ENCODE results near the gene SAE1. TPM values are rescaled to one million over a fixed set of nuclear protein-coding genes. Genes with fewer than 3 reads are reported as not detected.

Gene SAE1
- total and polyA plus RNA-seq, 2 experiments from 2014 or later = 143 to 177 TPM

GRCh38 chr19:47232422-47233211 is 102.0 kb downstream of the SAE1 start:
- H3K9me3 ChIP-seq (ENCODE audit: low read depth) = no peaks in the 10 kb centered on the region
- no peak for TF ChIP-seq EZH2phosphoT487 (IDR thresholded peaks at IDR 0.05; ENCODE audit: insufficient read depth, low read depth)
- TF ChIP-seq EZH2 (IDR thresholded peaks at IDR 0.05; ENCODE audit: insufficient read depth, poor library complexity, severe bottlenecking) = no peak
- H3K4me3 ChIP-seq = peak overlapping the region; percentile 76
- H3K4me2 ChIP-seq (ENCODE audit: unreplicated experiment) = peak overlapping the region; percentile 74
- no peaks in the 10 kb centered on the region for H3K9me2 ChIP-seq (ENCODE audit: insufficient read depth)
- H4K20me1 ChIP-seq (ENCODE audit: insufficient read depth) = no peaks in the 10 kb centered on the region
- 13% methylated on average over 16 of the region's 16 CpGs for WGBS, 2 experiments (ENCODE audit: low coverage in 1 of 2, low lambda C conversion rate in 2 of 2, missing lambda C conversion rate in 2 of 2)
- peak overlapping the region; percentile 89 for H3K27ac ChIP-seq
- in situ Hi-C loops (cut with MboI) = no loop called here
- DNase-seq = peak; percentile 88
- no peaks in the 10 kb centered on the region for H3K27me3 ChIP-seq (replicated peaks; ENCODE audit: insufficient read depth)
- peaks cover 27% of the 10 kb centered on the region for H3K79me2 ChIP-seq (ENCODE audit: insufficient read depth)
- 0 out of 2 replicates have a peak, but pooled peaks cover 10% of the 10 kb centered on the region for H3K4me1 ChIP-seq (ENCODE audit: insufficient read depth)
- peak overlapping the region; percentile 85 for H3K9ac ChIP-seq
- peak overlapping the region; percentile 79 for H2AFZ ChIP-seq
- H3K36me3 ChIP-seq (ENCODE audit: low read depth) = no peaks in the 10 kb centered on the region
- H3F3A ChIP-seq (ENCODE audit: insufficient read depth) = peaks cover 28% of the 10 kb centered on the region

DNA sequence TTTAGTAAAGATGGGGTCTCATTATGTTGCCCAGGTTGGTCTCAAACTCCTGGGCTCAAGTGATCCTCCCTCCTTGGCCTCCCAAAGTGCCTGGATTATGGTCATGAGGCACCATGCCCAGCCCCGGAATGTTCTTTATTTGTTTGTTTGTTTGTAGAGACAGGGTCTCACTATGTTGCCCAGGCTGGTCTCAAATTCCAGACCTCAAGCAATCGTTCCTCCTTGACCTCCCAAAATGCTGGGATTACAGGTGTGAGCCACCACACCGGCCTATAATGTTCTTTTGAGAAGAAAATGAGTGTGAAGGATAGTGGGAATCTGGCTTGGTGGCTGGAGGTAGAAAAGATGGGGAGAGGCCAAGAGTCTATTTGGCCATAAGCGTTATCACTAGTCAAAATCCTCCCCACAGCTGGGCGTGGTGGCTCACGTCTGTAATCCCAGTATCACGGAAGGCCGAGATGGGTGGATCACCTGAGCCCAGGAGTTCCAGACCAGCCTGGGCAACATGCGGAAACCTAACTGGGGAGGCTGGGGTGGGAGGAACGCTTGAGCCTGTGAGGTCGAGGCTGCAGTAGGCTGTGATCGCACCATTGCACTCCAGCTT is 105.5 kb downstream of the SAE1 start:
- Histone ChIP-seq H3K27ac (no peak overlapping the region), H3K9me2 (ENCODE audit: insufficient read depth) (no peaks in the 10 kb centered on the region), H3K79me2 (ENCODE audit: insufficient read depth) (no peaks in the 10 kb centered on the region), H4K20me1 (ENCODE audit: insufficient read depth) (no peaks in the 10 kb centered on the region), H2AFZ (no peak overlapping the region), H3K4me2 (ENCODE audit: unreplicated experiment) (no peak overlapping the region), H3K27me3 (replicated peaks; ENCODE audit: insufficient read depth) (no peaks in the 10 kb centered on the region), H3K9ac (no peak overlapping the region), H3K9me3 (ENCODE audit: low read depth) (no peaks in the 10 kb centered on the region), H3K4me3 (no peak overlapping the region), H3F3A (ENCODE audit: insufficient read depth) (peaks cover 24% of the 10 kb centered on the region), H3K4me1 (ENCODE audit: insufficient read depth) (peaks cover 14% of the 10 kb centered on the region; the same call in 1 of the 2 replicates), H3K36me3 (ENCODE audit: low read depth) (no peaks in the 10 kb centered on the region)
- WGBS, 2 experiments (ENCODE audit: low coverage in 1 of 2, low lambda C conversion rate in 2 of 2, missing lambda C conversion rate in 2 of 2) = 88% methylated on average over 12 of the region's 12 CpGs
- in situ Hi-C loops (cut with MboI) = no loop called here
- DNase-seq = no peak
- TF ChIP-seq EZH2 (IDR thresholded peaks at IDR 0.05; ENCODE audit: insufficient read depth, poor library complexity, severe bottlenecking) = no peak
- TF ChIP-seq EZH2phosphoT487 (IDR thresholded peaks at IDR 0.05; ENCODE audit: insufficient read depth, low read depth) = no peak

GRCh38 chr19:47239152-47239551 is 108.5 kb downstream of the SAE1 start:
- no peaks in the 10 kb centered on the region for H3K9me3 ChIP-seq (ENCODE audit: low read depth)
- peak overlapping the region; percentile 47; the same call in 1 of the 2 replicates for H2AFZ ChIP-seq
- no peak overlapping the region for H3K27ac ChIP-seq
- in situ Hi-C loops (cut with MboI) = no loop called here
- peak; percentile 29 for DNase-seq
- H3K9me2 ChIP-seq (ENCODE audit: insufficient read depth) = no peaks in the 10 kb centered on the region
- no peaks in the 10 kb centered on the region for H3K79me2 ChIP-seq (ENCODE audit: insufficient read depth)
- 30 to 37% methylated on average over 11 to 12 of the region's 16 CpGs for WGBS, 2 experiments (ENCODE audit: low coverage in 1 of 2, low lambda C conversion rate in 2 of 2, missing lambda C conversion rate in 2 of 2)
- no peak overlapping the region for H3K9ac ChIP-seq
- H3K36me3 ChIP-seq (ENCODE audit: low read depth) = no peaks in the 10 kb centered on the region
- H4K20me1 ChIP-seq (ENCODE audit: insufficient read depth) = no peaks in the 10 kb centered on the region
- H3K27me3 ChIP-seq (replicated peaks; ENCODE audit: insufficient read depth) = no peaks in the 10 kb centered on the region
- H3K4me3 ChIP-seq = peak overlapping the region; percentile 51; the same call in 1 of the 2 replicates
- TF ChIP-seq EZH2 (IDR thresholded peaks at IDR 0.05; ENCODE audit: insufficient read depth, poor library complexity, severe bottlenecking) (no peak), EZH2phosphoT487 (IDR thresholded peaks at IDR 0.05; ENCODE audit: insufficient read depth, low read depth) (no peak)
- peak overlapping the region; percentile 18 for H3K4me2 ChIP-seq (ENCODE audit: unreplicated experiment)
- peaks cover 14% of the 10 kb centered on the region for H3K4me1 ChIP-seq (ENCODE audit: insufficient read depth)
- H3F3A ChIP-seq (ENCODE audit: insufficient read depth) = peaks cover 23% of the 10 kb centered on the region

DNA sequence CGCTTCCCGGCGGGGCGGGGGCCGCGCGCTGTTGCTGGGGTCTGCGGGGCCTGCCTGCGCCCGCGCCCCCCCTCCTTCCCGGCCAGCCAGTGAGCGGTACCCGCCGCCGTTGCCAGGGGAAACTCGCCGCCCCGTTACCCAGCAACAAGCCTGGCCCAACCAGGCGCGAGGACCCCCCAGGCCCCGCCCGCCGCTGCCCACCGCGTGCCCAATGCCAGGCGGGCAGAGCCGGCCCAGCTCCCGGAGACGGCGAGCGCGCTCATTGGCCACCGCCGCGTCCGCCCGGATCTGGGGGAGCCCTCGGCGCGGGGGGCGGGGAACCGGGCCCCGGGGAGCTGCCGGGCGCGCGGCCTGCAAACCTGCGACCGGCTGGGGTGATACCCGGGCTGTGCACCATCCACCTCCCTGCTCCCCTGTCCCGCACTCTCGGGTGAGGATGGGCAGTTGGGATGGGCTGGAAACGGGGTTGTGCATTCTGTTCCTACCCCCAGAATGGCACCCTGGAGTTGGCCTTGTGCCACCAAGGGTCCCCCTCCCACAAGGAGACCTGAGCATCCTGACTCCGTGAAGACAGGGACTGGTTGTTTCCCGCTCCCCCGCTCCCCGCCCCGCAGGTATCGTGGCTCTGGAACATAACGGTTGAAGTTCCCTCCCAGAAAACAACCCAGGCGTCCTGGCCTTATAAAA is 109.1 kb downstream of the SAE1 start:
- 6 to 8% methylated on average over 27 to 34 of the region's 62 CpGs for WGBS, 2 experiments (ENCODE audit: low coverage in 1 of 2, low lambda C conversion rate in 2 of 2, missing lambda C conversion rate in 2 of 2)
- H4K20me1 ChIP-seq (ENCODE audit: insufficient read depth) = no peaks in the 10 kb centered on the region
- H3F3A ChIP-seq (ENCODE audit: insufficient read depth) = peaks cover 23% of the 10 kb centered on the region
- H2AFZ ChIP-seq = peak overlapping the region; percentile 47
- H3K4me3 ChIP-seq = peak overlapping the region; percentile 51
- H3K9ac ChIP-seq = no peak overlapping the region
- no peak overlapping the region for H3K27ac ChIP-seq
- no peaks in the 10 kb centered on the region for H3K79me2 ChIP-seq (ENCODE audit: insufficient read depth)
- in situ Hi-C loops (cut with MboI) = no loop called here
- no peaks in the 10 kb centered on the region for H3K9me2 ChIP-seq (ENCODE audit: insufficient read depth)
- no peaks in the 10 kb centered on the region for H3K36me3 ChIP-seq (ENCODE audit: low read depth)
- no peaks in the 10 kb centered on the region for H3K9me3 ChIP-seq (ENCODE audit: low read depth)
- H3K27me3 ChIP-seq (replicated peaks; ENCODE audit: insufficient read depth) = no peaks in the 10 kb centered on the region
- peaks cover 14% of the 10 kb centered on the region for H3K4me1 ChIP-seq (ENCODE audit: insufficient read depth)
- TF ChIP-seq EZH2phosphoT487 (IDR thresholded peaks at IDR 0.05; ENCODE audit: insufficient read depth, low read depth) (no peak), EZH2 (IDR thresholded peaks at IDR 0.05; ENCODE audit: insufficient read depth, poor library complexity, severe bottlenecking) (no peak)
- peak; percentile 60 for DNase-seq
- peak overlapping the region; percentile 18 for H3K4me2 ChIP-seq (ENCODE audit: unreplicated experiment)
